NCI-H2227 (cell line): ENCODE data around the gene PSEN1.

ENCODE experiments used
- DNase-seq: peaks from one replicate; lab custom pipeline; 2025; ENCODE audit not compliant: unreplicated experiment; lab: John Stamatoyannopoulos, UW

The PSEN1 gene

GRCh38 chr14:73216030-73216429 lies 79.7 kb downstream of the PSEN1 start:
- DNase-seq, result no peak

GRCh38 chr14:73217411-73217810 lies 81.1 kb downstream of the PSEN1 start:
- no peak for DNase-seq

- no peak for DNase-seq
These were observed 83.8 kb downstream of the PSEN1 start for GRCh38 chr14:73220061-73220460.

- no peak for DNase-seq
These were observed 84.3 kb downstream of the PSEN1 start for GRCh38 chr14:73220634-73221033.

- no peak for DNase-seq
These were observed 85.6 kb downstream of the PSEN1 start for GRCh38 chr14:73221945-73222344.

- peak; percentile 26 for DNase-seq
These were observed 86.7 kb downstream of the PSEN1 start for GRCh38 chr14:73223049-73223448.

- no peak for DNase-seq
These were observed 89.2 kb downstream of the PSEN1 start for GRCh38 chr14:73225496-73225895.

GRCh38 chr14:73227812-73228781 lies 91.8 kb downstream of the PSEN1 start:
- peak; percentile 82 for DNase-seq

GRCh38 chr14:73230051-73230450 lies 93.7 kb downstream of the PSEN1 start:
- no peak for DNase-seq

GRCh38 chr14:73231981-73232851 lies 95.9 kb downstream of the PSEN1 start:
- DNase-seq, result peak; percentile 17

GRCh38 chr14:73232984-73233383 lies 96.7 kb downstream of the PSEN1 start:
- DNase-seq, result peak; percentile 29

GRCh38 chr14:73233564-73233963 lies 97.3 kb downstream of the PSEN1 start:
- no peak for DNase-seq

GRCh38 chr14:73234029-73234428 lies 97.7 kb downstream of the PSEN1 start:
- DNase-seq, result no peak

GRCh38 chr14:73234586-73235394 lies 98.5 kb downstream of the PSEN1 start:
- DNase-seq, result no peak

- peak; percentile 92 for DNase-seq
These were observed 99.3 kb downstream of the PSEN1 start for GRCh38 chr14:73235531-73236155.

- DNase-seq, result peak; percentile 55
These were observed 99.8 kb downstream of the PSEN1 start for GRCh38 chr14:73236157-73236556.

- peak; percentile 40 for DNase-seq
These were observed 100.5 kb downstream of the PSEN1 start for GRCh38 chr14:73236752-73237218.

- DNase-seq, result peak; percentile 59
These were observed 101.0 kb downstream of the PSEN1 start, which contains the start of gene PAPLN for GRCh38 chr14:73237219-73237785. Gene PAPLN, plus strand, starts transcription at chr14:73237506. Its CDS starts 2,273 bp downstream, at chr14:73239779.

GRCh38 chr14:73237786-73238423 lies 101.6 kb downstream of the PSEN1 start:
- DNase-seq, result peak; percentile 39
